OCI-LY7 (cell line): ENCODE results near the gene NINJ2.

Experiments
- CTCF ChIP-seq: fragments of 200-600 bp; sonication (generic); conservative IDR thresholded peaks from 2 replicates; pipeline ENCODE4 v1.5.1; 2014; ENCODE audit warnings: mild to moderate bottlenecking, antibody characterized with exemption, low read length, moderate library complexity, mixed read lengths
- EZH2phosphoT487 ChIP-seq: fragments of 200-600 bp; sonication (generic); IDR thresholded peaks from 2 replicates; pipeline ENCODE4 v1.6.1; 2018; ENCODE audit warnings: low read depth, borderline replicate concordance, mild to moderate bottlenecking, mixed run types, antibody characterized with exemption, low read length, moderate library complexity, mixed read lengths

DNA sequence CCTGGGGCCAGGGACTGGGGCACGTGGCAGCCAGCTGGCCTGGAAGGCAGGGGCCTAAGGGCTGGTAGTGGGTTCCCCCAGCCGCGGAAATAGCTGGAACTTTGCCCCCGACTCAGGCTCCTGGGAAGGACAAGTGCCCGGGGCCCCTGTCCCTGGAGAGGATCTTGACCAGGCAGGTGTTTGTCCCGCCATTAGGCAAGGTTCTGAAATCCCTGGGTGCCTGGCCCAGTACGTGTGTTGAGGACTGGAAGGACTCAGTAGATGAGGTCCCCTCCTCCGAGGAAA is 109.3 kb downstream of the NINJ2 start:
- TF ChIP-seq CTCF: no peak
- TF ChIP-seq EZH2phosphoT487: no peak
